C4-2B (cell line): ENCODE measurements around the gene LRIG1.
A peak's percentile ranks its signal among the peaks of the same experiment; 100 is the strongest.

ENCODE experiments used
- H3K27ac ChIP-seq: fragments of 450-650 bp; 2 replicates; pipeline ENCODE4 v1.5.1; 2017
- ZFX ChIP-seq: fragments of 450-650 bp; IDR thresholded peaks from 2 replicates; pipeline ENCODE4 v1.6.1; 2017
- TF ChIP-seq, protein P1 (sequence below): fragments of 450-650 bp; conservative IDR thresholded peaks from 2 replicates; pipeline ENCODE4 v1.5.1; 2017; ENCODE audit warnings: mild to moderate bottlenecking

The LRIG1 gene, protein sequence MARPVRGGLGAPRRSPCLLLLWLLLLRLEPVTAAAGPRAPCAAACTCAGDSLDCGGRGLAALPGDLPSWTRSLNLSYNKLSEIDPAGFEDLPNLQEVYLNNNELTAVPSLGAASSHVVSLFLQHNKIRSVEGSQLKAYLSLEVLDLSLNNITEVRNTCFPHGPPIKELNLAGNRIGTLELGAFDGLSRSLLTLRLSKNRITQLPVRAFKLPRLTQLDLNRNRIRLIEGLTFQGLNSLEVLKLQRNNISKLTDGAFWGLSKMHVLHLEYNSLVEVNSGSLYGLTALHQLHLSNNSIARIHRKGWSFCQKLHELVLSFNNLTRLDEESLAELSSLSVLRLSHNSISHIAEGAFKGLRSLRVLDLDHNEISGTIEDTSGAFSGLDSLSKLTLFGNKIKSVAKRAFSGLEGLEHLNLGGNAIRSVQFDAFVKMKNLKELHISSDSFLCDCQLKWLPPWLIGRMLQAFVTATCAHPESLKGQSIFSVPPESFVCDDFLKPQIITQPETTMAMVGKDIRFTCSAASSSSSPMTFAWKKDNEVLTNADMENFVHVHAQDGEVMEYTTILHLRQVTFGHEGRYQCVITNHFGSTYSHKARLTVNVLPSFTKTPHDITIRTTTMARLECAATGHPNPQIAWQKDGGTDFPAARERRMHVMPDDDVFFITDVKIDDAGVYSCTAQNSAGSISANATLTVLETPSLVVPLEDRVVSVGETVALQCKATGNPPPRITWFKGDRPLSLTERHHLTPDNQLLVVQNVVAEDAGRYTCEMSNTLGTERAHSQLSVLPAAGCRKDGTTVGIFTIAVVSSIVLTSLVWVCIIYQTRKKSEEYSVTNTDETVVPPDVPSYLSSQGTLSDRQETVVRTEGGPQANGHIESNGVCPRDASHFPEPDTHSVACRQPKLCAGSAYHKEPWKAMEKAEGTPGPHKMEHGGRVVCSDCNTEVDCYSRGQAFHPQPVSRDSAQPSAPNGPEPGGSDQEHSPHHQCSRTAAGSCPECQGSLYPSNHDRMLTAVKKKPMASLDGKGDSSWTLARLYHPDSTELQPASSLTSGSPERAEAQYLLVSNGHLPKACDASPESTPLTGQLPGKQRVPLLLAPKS

DNA sequence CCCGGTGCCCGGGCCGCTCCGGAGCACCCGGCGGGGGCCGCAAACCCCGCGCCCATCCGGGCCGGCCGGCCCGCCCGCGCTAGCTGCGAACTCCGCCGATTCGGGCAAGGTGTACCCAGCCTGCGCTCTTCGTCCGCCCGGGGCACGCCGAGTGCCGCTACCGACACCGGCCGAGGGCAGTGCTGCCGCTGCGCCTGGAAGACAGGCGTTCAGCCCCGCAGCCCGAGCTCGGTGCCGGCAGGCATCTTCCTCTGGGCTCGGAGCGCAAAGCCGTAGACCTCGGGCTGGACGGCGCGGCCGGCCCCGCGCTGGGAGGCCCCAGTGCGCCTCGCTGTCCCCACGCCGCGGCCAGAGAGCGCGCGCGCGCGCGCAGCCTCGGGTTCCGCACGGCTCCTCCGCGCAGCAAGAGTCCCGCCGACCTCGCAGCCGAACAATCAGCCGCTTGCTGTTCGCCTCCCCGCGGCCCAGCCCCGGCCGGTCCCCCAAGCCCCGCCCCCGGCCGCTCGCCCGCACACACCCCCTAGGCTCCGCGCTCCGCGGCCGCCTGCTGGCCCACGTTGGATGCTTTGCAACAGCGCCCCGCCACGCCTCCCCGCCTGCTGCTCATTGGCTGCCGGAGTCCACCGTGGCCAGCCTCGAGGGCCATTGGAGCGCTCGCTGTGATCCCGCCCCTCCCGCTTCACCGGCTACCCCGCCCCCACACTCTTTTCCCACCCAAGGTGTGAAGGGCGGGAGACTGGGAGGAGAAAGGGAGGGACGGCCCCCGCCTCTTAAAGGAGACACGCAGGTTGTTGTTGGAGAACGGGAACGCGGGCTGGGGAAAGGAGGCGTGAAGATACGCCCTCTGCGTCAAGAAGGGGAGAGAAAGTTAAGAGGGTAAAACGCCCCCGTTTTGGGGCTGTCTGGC is at the start of gene LRIG1:
Gene LRIG1 (minus strand): TSS at position 447 of the 907 bp plus-strand sequence. CDS start 615 bp downstream, outside the sequence.
- H3K27ac ChIP-seq: peak within 1 kb of the TSS; percentile 93

DNA sequence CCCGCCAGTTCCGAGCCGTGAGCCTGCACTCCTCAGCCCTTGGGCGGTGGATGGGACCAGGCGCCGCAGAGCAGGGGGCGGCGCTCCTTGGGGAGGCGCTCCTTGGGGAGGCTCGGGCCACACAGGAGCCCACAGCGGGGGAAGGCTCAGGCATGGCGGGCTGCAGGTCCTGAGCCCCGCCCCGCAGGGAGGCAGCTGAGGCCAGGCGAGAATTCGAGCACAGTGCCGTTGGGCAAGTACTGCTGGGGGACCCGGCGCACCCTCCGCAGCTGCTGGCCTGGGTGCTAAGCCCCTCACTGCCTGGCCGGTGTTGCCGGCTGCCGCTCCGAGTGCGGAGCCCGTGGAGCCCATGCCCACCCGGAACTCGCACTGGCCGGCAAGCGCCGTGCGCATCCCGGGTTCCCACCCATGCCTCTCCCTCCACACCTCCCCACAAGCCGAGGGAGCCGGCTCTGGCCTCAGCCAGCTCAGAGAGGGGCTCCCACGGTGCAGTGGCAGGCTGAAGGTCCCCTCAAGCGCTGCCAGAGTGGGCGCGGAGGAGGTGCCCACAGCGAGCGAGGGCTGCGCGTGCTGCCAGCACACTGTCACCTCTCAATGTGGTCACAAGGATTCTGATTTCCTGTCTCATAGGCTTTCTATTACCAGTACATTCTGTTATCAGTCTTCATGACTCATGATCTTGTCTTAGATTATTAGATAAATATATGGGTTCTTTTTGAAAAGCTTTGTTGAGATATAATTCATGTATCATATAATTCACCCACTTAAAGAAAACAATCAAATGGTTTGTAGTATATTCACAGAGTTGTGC is 44.0 kb upstream of the LRIG1 start:
- no peak overlapping the region for H3K27ac ChIP-seq
- TF ChIP-seq ZFX: no peak
- TF ChIP-seq, protein P1, sequence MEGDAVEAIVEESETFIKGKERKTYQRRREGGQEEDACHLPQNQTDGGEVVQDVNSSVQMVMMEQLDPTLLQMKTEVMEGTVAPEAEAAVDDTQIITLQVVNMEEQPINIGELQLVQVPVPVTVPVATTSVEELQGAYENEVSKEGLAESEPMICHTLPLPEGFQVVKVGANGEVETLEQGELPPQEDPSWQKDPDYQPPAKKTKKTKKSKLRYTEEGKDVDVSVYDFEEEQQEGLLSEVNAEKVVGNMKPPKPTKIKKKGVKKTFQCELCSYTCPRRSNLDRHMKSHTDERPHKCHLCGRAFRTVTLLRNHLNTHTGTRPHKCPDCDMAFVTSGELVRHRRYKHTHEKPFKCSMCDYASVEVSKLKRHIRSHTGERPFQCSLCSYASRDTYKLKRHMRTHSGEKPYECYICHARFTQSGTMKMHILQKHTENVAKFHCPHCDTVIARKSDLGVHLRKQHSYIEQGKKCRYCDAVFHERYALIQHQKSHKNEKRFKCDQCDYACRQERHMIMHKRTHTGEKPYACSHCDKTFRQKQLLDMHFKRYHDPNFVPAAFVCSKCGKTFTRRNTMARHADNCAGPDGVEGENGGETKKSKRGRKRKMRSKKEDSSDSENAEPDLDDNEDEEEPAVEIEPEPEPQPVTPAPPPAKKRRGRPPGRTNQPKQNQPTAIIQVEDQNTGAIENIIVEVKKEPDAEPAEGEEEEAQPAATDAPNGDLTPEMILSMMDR: no peak

More for the DNA sequence above, at the start of gene LRIG1:
- TF ChIP-seq, protein P1: peak; percentile 28
- peak; percentile 47 for TF ChIP-seq ZFX

DNA sequence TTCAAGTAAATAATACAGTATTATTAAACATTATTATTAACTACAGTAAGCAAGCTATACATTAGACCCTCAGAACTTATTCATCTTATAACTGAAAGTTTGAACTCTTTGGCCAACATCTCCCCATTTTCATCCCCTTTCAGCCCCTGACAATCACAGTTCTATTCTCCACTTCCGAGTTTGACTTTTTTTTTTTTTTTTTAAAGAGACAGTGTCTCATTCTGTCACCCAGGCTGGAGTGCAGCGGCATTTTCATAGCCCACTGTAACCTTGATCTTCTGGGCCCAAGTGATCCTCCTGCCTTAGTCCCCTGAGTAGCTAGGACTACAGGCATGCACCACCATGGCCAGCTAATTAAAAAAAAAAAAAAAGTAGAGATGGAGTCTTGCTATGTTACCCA is 41.3 kb upstream of the LRIG1 start:
- TF ChIP-seq, protein P1: no peak
- TF ChIP-seq ZFX: no peak
- H3K27ac ChIP-seq: no peak overlapping the region

DNA sequence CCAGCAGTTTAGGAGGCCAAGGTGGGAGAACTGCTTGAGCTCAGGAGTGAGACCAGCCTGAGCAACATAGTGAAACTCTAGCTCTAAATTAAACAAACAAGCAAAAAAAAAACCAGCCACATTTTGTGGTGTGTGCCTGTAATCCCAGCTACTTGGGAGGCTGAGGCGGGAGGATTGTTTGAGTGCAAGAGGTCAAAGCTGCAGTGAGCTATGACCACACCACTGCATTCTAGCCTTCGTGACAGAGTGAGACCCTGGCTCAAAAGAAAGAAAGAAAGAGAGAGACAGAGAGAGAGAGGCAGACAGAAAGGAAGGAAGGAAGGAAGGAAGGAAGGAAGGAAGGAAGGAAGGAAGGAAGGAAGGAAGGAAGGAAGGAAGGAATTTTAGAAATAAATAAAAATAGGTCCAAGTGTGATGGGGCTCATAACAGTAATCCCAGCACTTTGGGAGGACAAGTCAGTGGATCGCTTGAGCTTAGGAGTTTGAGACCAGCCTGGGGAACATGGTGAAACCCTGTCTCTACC is 38.7 kb upstream of the LRIG1 start:
- no peak for TF ChIP-seq ZFX
- TF ChIP-seq, protein P1: no peak
- no peak overlapping the region for H3K27ac ChIP-seq

DNA sequence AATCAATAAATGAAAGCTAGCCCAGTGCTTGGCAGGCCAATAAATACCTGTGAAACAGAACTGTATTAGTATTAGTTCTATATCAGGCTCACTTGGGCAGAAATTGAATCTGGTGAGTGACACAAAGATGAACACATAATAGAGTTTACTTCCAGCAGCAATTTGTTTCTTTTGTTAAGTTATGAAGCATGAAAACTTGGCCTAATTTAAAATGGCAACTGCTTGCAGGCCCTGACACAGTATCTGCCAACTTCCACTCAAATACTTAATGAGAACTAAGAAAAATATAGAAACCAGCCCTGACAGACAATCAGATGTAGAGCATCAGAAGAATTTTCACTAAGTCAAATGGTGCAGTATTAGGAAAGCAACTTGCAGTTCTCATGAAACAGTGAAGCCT is 37.6 kb upstream of the LRIG1 start:
- TF ChIP-seq, protein P1: no peak
- TF ChIP-seq ZFX: no peak
- no peak overlapping the region for H3K27ac ChIP-seq

DNA sequence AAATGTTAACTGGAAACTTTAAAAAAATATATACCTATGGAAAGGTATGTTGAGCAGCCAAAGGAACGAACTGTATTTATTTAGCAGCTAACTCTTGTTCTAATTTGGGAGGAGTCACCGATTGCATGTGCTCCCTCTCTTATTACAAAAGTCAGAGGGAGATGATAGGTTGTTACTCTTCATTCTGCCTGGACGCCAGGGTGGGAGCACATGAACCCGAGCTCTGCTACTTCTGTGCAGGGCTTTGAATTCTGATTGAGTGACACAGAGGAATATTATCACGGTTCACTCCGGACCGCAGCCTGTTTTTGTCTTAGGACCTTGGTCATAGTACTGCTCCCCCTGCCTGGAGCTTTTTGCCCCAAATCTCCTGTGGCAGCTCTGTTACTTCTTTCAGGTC is 36.9 kb upstream of the LRIG1 start:
- TF ChIP-seq, protein P1: no peak
- TF ChIP-seq ZFX: no peak
- no peak overlapping the region for H3K27ac ChIP-seq
